Measurements from ENCODE around the gene PDE10A. TPM values are rescaled to one million over a fixed set of nuclear protein-coding genes. Genes with fewer than 3 reads are reported as not detected.

PDE10A gene
- total and polyA plus RNA-seq, 9 donors: 5.9 to 344 (median 88.7) TPM

GRCh38 chr6:165618241-165618640, 44.8 kb downstream of the PDE10A start:
- TF ChIP-seq EP300 (IDR thresholded peaks at IDR 0.05) (no peak), POLR2A (IDR thresholded peaks at IDR 0.05) (no peak), CTCF (IDR thresholded peaks at IDR 0.05) (no peak)
- DNase-seq: no peak
- Histone ChIP-seq H3K4me1 (ENCODE audit: insufficient read depth) (no peaks in the 10 kb centered on the region), H3K36me3 (no peaks in the 10 kb centered on the region), H3K4me3 (no peak overlapping the region), H3K9me3 (no peaks in the 10 kb centered on the region), H3K27ac (no peak overlapping the region), H3K27me3 (no peaks in the 10 kb centered on the region)
- intact Hi-C loops (cut with DNase I): no loop called here
- WGBS, 3 donors: 89 to 93% (median 90%) methylated on average over 4 of the region's 4 CpGs

- TF ChIP-seq POLR2A (IDR thresholded peaks at IDR 0.05): no peak
- no peak for TF ChIP-seq CTCF (IDR thresholded peaks at IDR 0.05)
- TF ChIP-seq EP300 (IDR thresholded peaks at IDR 0.05): no peak
- Histone ChIP-seq H3K27ac (no peak overlapping the region), H3K9me3 (no peaks in the 10 kb centered on the region), H3K36me3 (no peaks in the 10 kb centered on the region), H3K27me3 (no peaks in the 10 kb centered on the region), H3K4me3 (no peak overlapping the region), H3K4me1 (ENCODE audit: insufficient read depth) (no peaks in the 10 kb centered on the region)
- no peak for DNase-seq
- intact Hi-C loops (cut with DNase I): no loop called here
- WGBS, 3 donors: 78 to 83% (median 79%) methylated on average over 7 of the region's 7 CpGs
These were observed 45.5 kb downstream of the PDE10A start for GRCh38 chr6:165617528-165617927.

DNA sequence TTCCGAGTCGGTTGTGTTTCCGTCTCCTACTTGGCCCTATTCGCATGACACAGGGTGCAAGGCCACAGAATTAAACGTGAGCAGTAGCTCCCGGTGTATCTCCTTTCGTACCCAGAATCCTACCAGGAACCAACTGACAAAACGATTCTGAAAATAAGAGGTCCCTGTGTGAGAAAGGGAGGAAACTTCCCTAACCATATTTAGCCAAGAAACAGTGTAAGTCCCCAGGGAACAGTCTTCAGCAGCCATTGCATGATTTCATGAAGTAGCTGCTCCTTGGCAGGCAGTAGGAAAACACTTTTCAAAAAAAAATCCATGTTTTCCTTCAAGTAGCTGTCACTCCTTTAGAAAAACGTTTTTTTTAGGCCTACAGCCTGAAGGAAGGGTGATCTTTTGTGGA, 46.9 kb downstream of the PDE10A start:
- 8 to 12% (median 9%) methylated on average over 9 of the region's 9 CpGs for WGBS, 3 donors

GRCh38 chr6:165615636-165616035, 47.4 kb downstream of the PDE10A start:
- Histone ChIP-seq H3K36me3 (no peaks in the 10 kb centered on the region), H3K27ac (no peak overlapping the region), H3K27me3 (no peaks in the 10 kb centered on the region), H3K9me3 (no peaks in the 10 kb centered on the region), H3K4me1 (ENCODE audit: insufficient read depth) (no peaks in the 10 kb centered on the region), H3K4me3 (peak overlapping the region; percentile 26)
- intact Hi-C loops (cut with DNase I): no loop called here
- 27 to 41% (median 41%) methylated on average over 5 of the region's 5 CpGs for WGBS, 3 donors
- DNase-seq: no peak
- TF ChIP-seq CTCF (IDR thresholded peaks at IDR 0.05): no peak
- no peak for TF ChIP-seq EP300 (IDR thresholded peaks at IDR 0.05)
- TF ChIP-seq POLR2A (IDR thresholded peaks at IDR 0.05): no peak

More for the DNA sequence above, 46.9 kb downstream of the PDE10A start:
- intact Hi-C loops (cut with DNase I): no loop called here
- Histone ChIP-seq H3K9me3 (no peaks in the 10 kb centered on the region), H3K27me3 (no peaks in the 10 kb centered on the region), H3K4me3 (peak overlapping the region; percentile 26), H3K27ac (no peak overlapping the region), H3K4me1 (ENCODE audit: insufficient read depth) (no peaks in the 10 kb centered on the region), H3K36me3 (no peaks in the 10 kb centered on the region)
- TF ChIP-seq EP300 (IDR thresholded peaks at IDR 0.05) (no peak), POLR2A (IDR thresholded peaks at IDR 0.05) (no peak), CTCF (IDR thresholded peaks at IDR 0.05) (no peak)
- no peak for DNase-seq

Data from ovary (tissue), 9 donors.